Measurements from ENCODE around the gene CIART. TPM values are rescaled to one million over a fixed set of nuclear protein-coding genes. Genes with fewer than 3 reads are reported as not detected.
"Not testable (repeated sequence)": the region's sequence is repeated elsewhere in the genome, so short reads cannot be mapped to it uniquely, and the experiment has no call there.

CIART gene, protein sequence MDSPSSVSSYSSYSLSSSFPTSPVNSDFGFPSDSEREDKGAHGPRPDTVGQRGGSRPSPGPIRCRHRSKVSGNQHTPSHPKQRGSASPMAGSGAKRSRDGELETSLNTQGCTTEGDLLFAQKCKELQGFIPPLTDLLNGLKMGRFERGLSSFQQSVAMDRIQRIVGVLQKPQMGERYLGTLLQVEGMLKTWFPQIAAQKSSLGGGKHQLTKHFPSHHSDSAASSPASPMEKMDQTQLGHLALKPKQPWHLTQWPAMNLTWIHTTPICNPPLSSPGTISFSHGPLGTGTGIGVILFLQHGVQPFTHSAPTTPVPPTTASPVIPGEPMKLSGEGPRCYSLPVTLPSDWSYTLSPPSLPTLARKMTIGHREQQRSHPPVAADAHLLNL
- polyA plus RNA-seq (2012; ENCODE audit: low read depth, missing spikeins) = 2.0 TPM

- FAIRE-seq (peak; percentile 95), DNase-seq (ENCODE audit: insufficient read length, low spot score) (peak; percentile 43)
- no peak for TF ChIP-seq POU2F2 (IDR thresholded peaks at IDR 0.05; ENCODE audit: low read depth, low read length)
- TF ChIP-seq POLR2A (IDR thresholded peaks at IDR 0.05; ENCODE audit: low read depth, low read length) = no peak
- no peak for TF ChIP-seq PAX5 (IDR thresholded peaks at IDR 0.05; ENCODE audit: insufficient read depth, low read length, severe bottlenecking)
These were observed at the start of gene CIART for GRCh38 chr1:150281758-150282557. Gene CIART (plus strand): TSS chr1:150282554. CDS start chr1:150283268, 714 bp downstream.

DNA sequence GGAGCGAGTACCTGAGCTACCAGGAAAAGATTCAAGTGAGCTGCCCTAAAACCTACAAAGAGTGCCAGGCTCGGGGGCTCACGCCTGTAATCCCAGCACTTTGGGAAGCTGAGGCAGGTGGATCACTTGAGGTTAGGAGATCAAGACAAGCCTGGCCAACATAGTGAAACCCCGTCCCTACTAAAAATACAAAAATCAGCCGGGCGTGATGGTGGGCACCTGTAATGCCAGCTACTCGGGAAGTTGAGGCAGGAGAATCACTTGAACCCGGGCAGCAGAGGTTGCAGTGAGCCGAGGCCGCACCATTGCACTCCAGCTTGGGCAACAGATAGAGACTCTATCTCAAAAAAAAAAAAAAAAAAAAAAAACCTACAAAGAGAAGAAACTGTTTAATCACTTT is 49.4 kb upstream of the CIART start:
- DNase-seq (ENCODE audit: insufficient read length, low spot score); FAIRE-seq: not testable (repeated sequence)

DNA sequence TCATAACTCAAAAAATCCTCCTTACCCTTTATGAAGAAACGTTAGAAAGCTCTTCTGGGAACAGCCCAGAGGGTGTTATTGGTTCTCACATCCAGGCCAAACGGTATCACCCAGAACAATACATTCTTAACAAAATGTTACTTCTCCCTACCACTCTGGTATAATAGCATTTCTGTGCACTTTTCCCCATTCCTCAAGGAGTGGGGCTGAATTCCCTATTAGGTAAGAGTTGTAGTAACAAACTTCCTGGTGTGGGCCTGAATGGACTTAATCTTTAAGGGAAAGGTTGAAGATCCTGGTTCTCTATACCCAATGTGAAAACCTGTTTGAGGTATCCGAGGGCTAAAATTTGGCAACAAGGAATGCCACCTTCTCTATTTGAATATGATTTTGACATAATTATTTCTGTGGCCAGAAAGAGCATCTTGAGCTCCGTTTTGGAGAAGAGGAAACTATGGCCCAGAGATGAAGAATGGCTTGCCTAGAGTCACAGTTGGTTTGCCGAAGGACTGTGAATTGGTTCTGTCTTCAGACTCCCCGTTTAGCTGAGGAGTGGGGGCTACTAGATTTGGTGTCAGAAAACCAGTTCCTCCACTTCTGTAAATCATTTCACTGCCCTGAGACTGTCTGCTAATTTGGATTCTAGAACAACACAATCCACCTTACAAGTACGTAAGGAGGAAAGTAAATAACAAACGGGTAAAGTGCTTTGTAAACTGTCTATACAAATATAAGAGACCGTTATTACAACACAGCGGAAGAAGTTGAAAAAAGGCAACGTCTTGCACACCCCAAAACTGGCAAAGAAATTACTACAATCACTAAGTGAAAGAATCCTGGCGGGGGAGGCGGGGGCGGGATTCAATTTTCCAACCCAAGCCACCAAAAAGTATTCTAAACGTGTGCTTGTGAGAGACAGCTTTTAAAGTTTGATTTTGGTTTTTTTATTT is 48.7 kb upstream of the CIART start:
- TF ChIP-seq POLR2A (IDR thresholded peaks at IDR 0.05; ENCODE audit: low read depth, low read length) (no peak), SPI1 (IDR thresholded peaks at IDR 0.05; ENCODE audit: low read depth, low read length) (0 out of 2 replicates have a peak, but pooled peaks have one; percentile 12)
- DNase-seq (ENCODE audit: insufficient read length, low spot score) (no peak), FAIRE-seq (no peak)

- DNase-seq (ENCODE audit: insufficient read length, low spot score) (no peak), FAIRE-seq (no peak)
- no peak for TF ChIP-seq POLR2A (IDR thresholded peaks at IDR 0.05; ENCODE audit: low read depth, low read length)
- no peak for TF ChIP-seq SPI1 (IDR thresholded peaks at IDR 0.05; ENCODE audit: low read depth, low read length)
- no peak for TF ChIP-seq PAX5 (IDR thresholded peaks at IDR 0.05; ENCODE audit: insufficient read depth, low read length, severe bottlenecking)
- no peak for TF ChIP-seq POU2F2 (IDR thresholded peaks at IDR 0.05; ENCODE audit: low read depth, low read length)
- TF ChIP-seq TAF1 (IDR thresholded peaks at IDR 0.05; ENCODE audit: low read depth, low read length) = no peak
- no peak for TF ChIP-seq POLR2AphosphoS5 (IDR thresholded peaks at IDR 0.05; ENCODE audit: low read depth, low read length)
These were observed 48.1 kb upstream of the CIART start for GRCh38 chr1:150234309-150234565.

GRCh38 chr1:150234566-150235293 is 47.6 kb upstream of the CIART start:
- peak; percentile 76 for TF ChIP-seq TAF1 (IDR thresholded peaks at IDR 0.05; ENCODE audit: low read depth, low read length)
- peak; percentile 22; the same call in 1 of the 2 replicates for TF ChIP-seq POU2F2 (IDR thresholded peaks at IDR 0.05; ENCODE audit: low read depth, low read length)
- peak; percentile 94 for TF ChIP-seq POLR2AphosphoS5 (IDR thresholded peaks at IDR 0.05; ENCODE audit: low read depth, low read length)
- peak; percentile 92 for TF ChIP-seq POLR2A (IDR thresholded peaks at IDR 0.05; ENCODE audit: low read depth, low read length)
- no peak for TF ChIP-seq PAX5 (IDR thresholded peaks at IDR 0.05; ENCODE audit: insufficient read depth, low read length, severe bottlenecking)
- TF ChIP-seq SPI1 (IDR thresholded peaks at IDR 0.05; ENCODE audit: low read depth, low read length) = no peak
- FAIRE-seq = peak; percentile 87

GRCh38 chr1:150235294-150235851 is 47.0 kb upstream of the CIART start:
- no peak for DNase-seq (ENCODE audit: insufficient read length, low spot score)

More at GRCh38 chr1:150234566-150235293, 47.6 kb upstream of the CIART start:
- peak; percentile 63 for DNase-seq (ENCODE audit: insufficient read length, low spot score)

DNA sequence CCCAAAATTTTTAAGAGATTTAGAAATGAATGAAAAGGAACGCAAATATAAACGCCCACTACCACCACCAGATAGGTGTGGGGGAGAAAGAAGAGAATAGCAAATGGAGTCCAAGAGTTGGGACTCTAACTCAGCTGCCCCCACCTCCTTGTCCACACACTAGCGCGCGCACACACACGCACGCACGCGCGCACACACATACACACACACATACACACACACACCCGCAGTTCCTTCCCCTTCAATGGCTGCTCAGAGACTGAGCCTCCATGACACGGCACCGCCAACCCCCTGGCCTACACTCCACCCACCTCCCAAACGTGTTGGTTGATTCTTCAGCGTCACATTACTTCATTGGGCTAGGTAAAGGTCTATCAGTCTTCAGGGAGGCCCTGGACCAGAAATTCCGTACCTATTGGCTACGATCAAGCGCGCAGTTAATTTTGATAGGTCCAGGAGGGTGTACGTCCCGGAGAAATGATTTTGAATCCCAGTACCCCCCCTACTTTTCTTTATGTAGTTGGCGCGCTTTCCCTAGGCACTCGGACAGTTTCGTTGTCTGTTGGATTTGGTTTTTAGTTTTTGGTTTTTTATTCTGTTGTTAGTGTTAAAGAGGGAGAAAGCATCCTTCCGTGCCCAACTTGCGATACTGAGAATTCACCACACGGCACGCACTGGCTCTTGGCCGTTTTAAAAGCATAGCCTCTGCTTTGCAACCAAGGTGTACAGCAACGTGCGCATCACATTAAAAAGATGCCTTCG is 46.3 kb upstream of the CIART start, which contains the start of gene ANP32E:
TSS of gene ANP32E (minus strand) at position 261 of the 762 bp plus-strand sequence. CDS start 326 bp downstream, outside the sequence.
- DNase-seq (ENCODE audit: insufficient read length, low spot score) (peak; percentile 85), FAIRE-seq (peak; percentile 97)
- TF ChIP-seq SPI1 (IDR thresholded peaks at IDR 0.05; ENCODE audit: low read depth, low read length) (peak; percentile 42), PAX5 (IDR thresholded peaks at IDR 0.05; ENCODE audit: insufficient read depth, low read length, severe bottlenecking) (no peak), TAF1 (IDR thresholded peaks at IDR 0.05; ENCODE audit: low read depth, low read length) (peak; percentile 100), POLR2AphosphoS5 (IDR thresholded peaks at IDR 0.05; ENCODE audit: low read depth, low read length) (peak; percentile 95), POLR2A (IDR thresholded peaks at IDR 0.05; ENCODE audit: low read depth, low read length) (peak; percentile 99), POU2F2 (IDR thresholded peaks at IDR 0.05; ENCODE audit: low read depth, low read length) (peak; percentile 83)

More at GRCh38 chr1:150235294-150235851, 47.0 kb upstream of the CIART start:
- no peak for FAIRE-seq
- TF ChIP-seq POLR2AphosphoS5 (IDR thresholded peaks at IDR 0.05; ENCODE audit: low read depth, low read length) = no peak
- no peak for TF ChIP-seq SPI1 (IDR thresholded peaks at IDR 0.05; ENCODE audit: low read depth, low read length)
- no peak for TF ChIP-seq PAX5 (IDR thresholded peaks at IDR 0.05; ENCODE audit: insufficient read depth, low read length, severe bottlenecking)

DNA sequence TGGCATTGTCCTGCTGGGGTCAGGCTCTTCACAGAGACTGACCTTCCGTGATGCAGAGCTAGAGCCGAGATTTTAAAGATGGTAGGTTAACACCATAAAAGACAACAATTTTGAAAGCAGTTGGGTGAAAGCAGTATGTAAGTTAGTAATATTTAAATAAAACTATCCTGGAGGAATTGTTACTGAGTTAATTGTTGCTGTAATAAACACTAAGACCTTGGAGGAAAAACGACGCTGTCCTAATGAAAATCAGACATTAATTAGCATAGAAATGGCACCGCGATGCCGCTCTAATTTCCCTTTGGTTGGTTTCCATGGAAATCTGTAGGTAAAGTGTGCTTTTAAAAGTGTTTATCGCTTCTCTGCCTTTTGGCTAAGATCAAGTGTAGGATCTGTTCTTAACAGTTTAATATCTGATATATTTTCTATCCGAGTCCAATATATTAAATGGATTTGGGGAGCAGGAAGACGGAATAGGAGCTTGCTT is 45.7 kb upstream of the CIART start:
- DNase-seq (ENCODE audit: insufficient read length, low spot score) (no peak), FAIRE-seq (no peak)
- TF ChIP-seq PAX5 (IDR thresholded peaks at IDR 0.05; ENCODE audit: insufficient read depth, low read length, severe bottlenecking) (no peak), SPI1 (IDR thresholded peaks at IDR 0.05; ENCODE audit: low read depth, low read length) (no peak), POLR2AphosphoS5 (IDR thresholded peaks at IDR 0.05; ENCODE audit: low read depth, low read length) (no peak), TAF1 (IDR thresholded peaks at IDR 0.05; ENCODE audit: low read depth, low read length) (no peak), POLR2A (IDR thresholded peaks at IDR 0.05; ENCODE audit: low read depth, low read length) (no peak), POU2F2 (IDR thresholded peaks at IDR 0.05; ENCODE audit: low read depth, low read length) (no peak)

GRCh38 chr1:150237176-150237575 is 45.2 kb upstream of the CIART start:
- FAIRE-seq; DNase-seq (ENCODE audit: insufficient read length, low spot score): not testable (repeated sequence)
